Mesenchymal stem cell (in vitro differentiated cells and primary cell): ENCODE measurements around the gene SP8.
A peak's percentile ranks its signal among the peaks of the same experiment; 100 is the strongest.

Source experiments
- DNase-seq: peaks from one replicate; pipeline ENCODE4 v3.0.0-alpha.2; 2013
- H2AFZ ChIP-seq: one replicate; pipeline ENCODE4 v1.6.1; 2013; ENCODE audit warnings: low read depth, mild to moderate bottlenecking, control low read depth, inconsistent platforms, low read length, moderate library complexity
- H2AK5ac ChIP-seq: 2 replicates; pipeline ENCODE4 v1.6.1; 2013; ENCODE audit warnings: low read length, moderate library complexity, mild to moderate bottlenecking, inconsistent platforms; ENCODE audit not compliant: severe bottlenecking
- H2BK120ac ChIP-seq: one replicate; pipeline ENCODE4 v1.6.1; 2013; ENCODE audit warnings: low read depth, mild to moderate bottlenecking, inconsistent platforms, low read length, moderate library complexity
- H2BK12ac ChIP-seq, 2 experiments: one replicate each; pipeline ENCODE4 v1.6.1; 2013; ENCODE audit warnings: inconsistent platforms in 2 of 2, low read length in 2 of 2, mild to moderate bottlenecking in 2 of 2, moderate library complexity in 2 of 2, control low read depth in 1 of 2
- H2BK15ac ChIP-seq: one replicate; pipeline ENCODE4 v1.6.1; 2013; ENCODE audit warnings: mild to moderate bottlenecking, low read depth, inconsistent platforms; ENCODE audit not compliant: poor library complexity, severe bottlenecking
- H2BK5ac ChIP-seq: 2 replicates; pipeline ENCODE4 v1.6.1; 2013; ENCODE audit warnings: low read depth, mild to moderate bottlenecking, low read length, control low read depth, inconsistent platforms; ENCODE audit not compliant: poor library complexity, severe bottlenecking
- H3K14ac ChIP-seq, 2 experiments: one replicate each; pipeline ENCODE4 v1.6.1; 2013; ENCODE audit warnings: inconsistent platforms in 2 of 2, low read length in 2 of 2, control low read depth in 1 of 2, mild to moderate bottlenecking in 1 of 2, moderate library complexity in 1 of 2
- H3K18ac ChIP-seq, 2 experiments: one replicate each; pipeline ENCODE4 v1.6.1; 2013; ENCODE audit warnings: inconsistent platforms in 2 of 2, low read length in 2 of 2, control low read depth in 1 of 2, low read depth in 1 of 2, mild to moderate bottlenecking in 1 of 2
- H3K23ac ChIP-seq, 2 experiments: one replicate each; pipeline ENCODE4 v1.6.1; 2013; ENCODE audit warnings: inconsistent platforms in 2 of 2, low read length in 2 of 2, mild to moderate bottlenecking in 2 of 2, moderate library complexity in 2 of 2, control low read depth in 1 of 2
- H3K27ac ChIP-seq: 2 replicates; pipeline ENCODE4 v1.5.1; 2013; ENCODE audit warnings: mild to moderate bottlenecking, moderate library complexity, low read length, control low read depth, inconsistent platforms; ENCODE audit not compliant: poor library complexity, severe bottlenecking
- H3K27me3 ChIP-seq, 2 experiments: 2 replicates each; pipeline versions ENCODE4 v1.6.1 to v1.7.0; 2013; ENCODE audit warnings: low read length in 2 of 2, mild to moderate bottlenecking in 2 of 2, moderate library complexity in 2 of 2, control low read depth in 1 of 2, inconsistent platforms in 1 of 2; ENCODE audit not compliant: control insufficient read depth in 1 of 2, insufficient read depth in 1 of 2
- H3K36me3 ChIP-seq, 2 experiments: 2 replicates each; pipeline versions ENCODE4 v1.6.1 to v1.7.0; 2013; ENCODE audit warnings: low read length in 2 of 2, control low read depth in 1 of 2, inconsistent platforms in 1 of 2, low read depth in 1 of 2, mild to moderate bottlenecking in 1 of 2; ENCODE audit not compliant: insufficient read depth in 2 of 2, control insufficient read depth in 1 of 2
- H3K4ac ChIP-seq, 2 experiments: one replicate each; pipeline ENCODE4 v1.6.1; 2013; ENCODE audit warnings: inconsistent platforms in 2 of 2, low read length in 2 of 2, mild to moderate bottlenecking in 2 of 2, moderate library complexity in 2 of 2, control low read depth in 1 of 2, low read depth in 1 of 2
- H3K4me1 ChIP-seq: 2 replicates; pipeline ENCODE4 v1.6.1; 2013; ENCODE audit warnings: low read depth, low read length, control low read depth; ENCODE audit not compliant: control insufficient read depth, insufficient read depth
- H3K4me2 ChIP-seq: 2 replicates; pipeline ENCODE4 v1.6.1; 2013; ENCODE audit warnings: low read length, mild to moderate bottlenecking, inconsistent platforms; ENCODE audit not compliant: poor library complexity, severe bottlenecking
- H3K4me3 ChIP-seq, 2 experiments: 2 replicates each; pipeline versions ENCODE4 v1.5.1 to v1.7.0; 2013; ENCODE audit warnings: low read length in 2 of 2, mild to moderate bottlenecking in 2 of 2, control low read depth in 1 of 2, low read depth in 1 of 2; ENCODE audit not compliant: insufficient read depth in 1 of 2
- H3K79me1 ChIP-seq: replicated peaks from 2 replicates; pipeline ENCODE4 v1.6.1; 2013; ENCODE audit warnings: mild to moderate bottlenecking, control low read depth, low read length, inconsistent platforms; ENCODE audit not compliant: poor library complexity, severe bottlenecking
- H3K9ac ChIP-seq: 2 replicates; pipeline ENCODE4 v1.7.0; 2013; ENCODE audit warnings: mild to moderate bottlenecking, low read length, moderate library complexity
- H3K9me3 ChIP-seq: 2 replicates; pipeline ENCODE4 v1.7.0; 2013; ENCODE audit warnings: mild to moderate bottlenecking, low read length; ENCODE audit not compliant: control insufficient read depth
- H4K8ac ChIP-seq: one replicate; pipeline ENCODE4 v1.6.1; 2013; ENCODE audit warnings: inconsistent platforms, mild to moderate bottlenecking, low read length, moderate library complexity
- H4K91ac ChIP-seq: one replicate; pipeline ENCODE4 v1.6.1; 2013; ENCODE audit warnings: mild to moderate bottlenecking, low read length, inconsistent platforms
- WGBS: methylation state at CpG from one replicate; pipeline ENCODE4 v1.1.7; 2013; ENCODE audit warnings: mixed read lengths; 5-methylcytosine and 5-hydroxymethylcytosine counted together

Gene SP8

GRCh38 chr7:20783700-20784387, 2.8 kb downstream of the SP8 start:
- Histone ChIP-seq H3K23ac (no peak overlapping the region), H4K91ac (no peak overlapping the region), H3K4me1 (peaks cover 30% of the 10 kb centered on the region), H3K4me3 (peak overlapping the region; percentile 28 to 74), H2BK15ac (no peak overlapping the region), H2BK12ac (peak overlapping the region in 1 of 2 experiments; percentile 16), H2AFZ (no peak overlapping the region), H3K9me3 (no peaks in the 10 kb centered on the region), H2AK5ac (no peak overlapping the region), H3K18ac (peak overlapping the region in 1 of 2 experiments; percentile 40), H3K14ac (peak overlapping the region in 1 of 2 experiments; percentile 15), H3K79me1 (no peaks in the 10 kb centered on the region), H2BK5ac (no peak overlapping the region), H3K4me2 (peak overlapping the region; percentile 58), H4K8ac (no peak overlapping the region), H2BK120ac (no peak overlapping the region), H3K27me3 (peaks cover 77 to 95% of the 10 kb centered on the region in 2 experiments), H3K4ac (no peak overlapping the region), H3K36me3 (peaks cover 0 to 2% of the 10 kb centered on the region in 2 experiments), H3K9ac (peak overlapping the region; percentile 43), H3K27ac (no peak overlapping the region)
- peak; percentile 37 for DNase-seq
- 1% methylated on average over 30 of the region's 49 CpGs for WGBS

- no peak for DNase-seq
- no peak overlapping the region for H3K14ac ChIP-seq
- peak overlapping the region; percentile 58 for H3K4me2 ChIP-seq
- H4K91ac ChIP-seq: no peak overlapping the region
- peaks cover 77 to 95% of the 10 kb centered on the region in 2 experiments for H3K27me3 ChIP-seq
- no peak overlapping the region for H3K9ac ChIP-seq
- H3K27ac ChIP-seq: no peak overlapping the region
- H3K9me3 ChIP-seq: no peaks in the 10 kb centered on the region
- H3K36me3 ChIP-seq: peaks cover 0 to 2% of the 10 kb centered on the region in 2 experiments
- H4K8ac ChIP-seq: no peak overlapping the region
- H2BK12ac ChIP-seq: no peak overlapping the region
- H2AK5ac ChIP-seq: no peak overlapping the region
- H3K79me1 ChIP-seq: no peaks in the 10 kb centered on the region
- no peak overlapping the region for H2BK120ac ChIP-seq
- no peak overlapping the region for H3K23ac ChIP-seq
- H2BK15ac ChIP-seq: no peak overlapping the region
- H3K4ac ChIP-seq: no peak overlapping the region
- H2AFZ ChIP-seq: no peak overlapping the region
- H3K4me3 ChIP-seq: peak overlapping the region in 1 of 2 experiments; percentile 74
- H2BK5ac ChIP-seq: no peak overlapping the region
- 5% methylated on average over 5 of the region's 15 CpGs for WGBS
- peaks cover 33% of the 10 kb centered on the region for H3K4me1 ChIP-seq
- no peak overlapping the region for H3K18ac ChIP-seq
Observed at GRCh38 chr7:20783125-20783699, 3.5 kb downstream of the SP8 start.

- no peak for DNase-seq
- no peak overlapping the region for H3K4me3 ChIP-seq
- H3K14ac ChIP-seq: no peak overlapping the region
- no peak overlapping the region for H2BK5ac ChIP-seq
- H2BK15ac ChIP-seq: no peak overlapping the region
- H2BK12ac ChIP-seq: no peak overlapping the region
- no peaks in the 10 kb centered on the region for H3K9me3 ChIP-seq
- no peak overlapping the region for H4K91ac ChIP-seq
- WGBS: 13% methylated on average over 14 of the region's 16 CpGs
- H2AFZ ChIP-seq: no peak overlapping the region
- H4K8ac ChIP-seq: no peak overlapping the region
- peaks cover 16% of the 10 kb centered on the region for H3K4me1 ChIP-seq
- H2AK5ac ChIP-seq: no peak overlapping the region
- H3K9ac ChIP-seq: no peak overlapping the region
- no peak overlapping the region for H3K27ac ChIP-seq
- no peak overlapping the region for H3K4ac ChIP-seq
- H3K27me3 ChIP-seq: peaks cover 74 to 98% of the 10 kb centered on the region in 2 experiments
- H3K23ac ChIP-seq: no peak overlapping the region
- H3K4me2 ChIP-seq: no peak overlapping the region
- H2BK120ac ChIP-seq: no peak overlapping the region
- H3K79me1 ChIP-seq: no peaks in the 10 kb centered on the region
- H3K36me3 ChIP-seq: no peaks in the 10 kb centered on the region
- H3K18ac ChIP-seq: no peak overlapping the region
Observed at GRCh38 chr7:20779041-20779440, 7.6 kb downstream of the SP8 start.

GRCh38 chr7:20778063-20778721, 8.5 kb downstream of the SP8 start:
- Histone ChIP-seq H3K9me3 (no peaks in the 10 kb centered on the region), H3K18ac (no peak overlapping the region), H3K79me1 (no peaks in the 10 kb centered on the region), H3K36me3 (no peaks in the 10 kb centered on the region), H2AFZ (no peak overlapping the region), H3K4ac (no peak overlapping the region), H3K23ac (no peak overlapping the region), H3K27me3 (peaks cover 66 to 93% of the 10 kb centered on the region in 2 experiments), H3K4me1 (peaks cover 11% of the 10 kb centered on the region), H3K14ac (no peak overlapping the region), H2BK120ac (no peak overlapping the region), H2BK15ac (no peak overlapping the region), H3K9ac (peak overlapping the region; percentile 26), H3K27ac (no peak overlapping the region), H3K4me3 (peak overlapping the region in 1 of 2 experiments; percentile 73), H2AK5ac (no peak overlapping the region), H2BK12ac (no peak overlapping the region), H2BK5ac (no peak overlapping the region), H4K8ac (no peak overlapping the region), H3K4me2 (peak overlapping the region; percentile 59), H4K91ac (no peak overlapping the region)
- DNase-seq: peak; percentile 41
- WGBS: 2% methylated on average over 29 of the region's 63 CpGs
